SKM-1 treated with dmso at 0.1 percent for 144 hours (cell line): Measurements from ENCODE around the gene KCNN3.

Experiments
- DNase-seq: peaks from one replicate; lab custom pipeline; 2025; ENCODE audit not compliant: unreplicated experiment; lab: John Stamatoyannopoulos, UW

KCNN3 gene

GRCh38 chr1:154752273-154753030 lies 117.6 kb downstream of the KCNN3 start:
- DNase-seq = no peak

- DNase-seq = peak; percentile 95
Measured at GRCh38 chr1:154751690-154752089, 118.4 kb downstream of the KCNN3 start.

DNA sequence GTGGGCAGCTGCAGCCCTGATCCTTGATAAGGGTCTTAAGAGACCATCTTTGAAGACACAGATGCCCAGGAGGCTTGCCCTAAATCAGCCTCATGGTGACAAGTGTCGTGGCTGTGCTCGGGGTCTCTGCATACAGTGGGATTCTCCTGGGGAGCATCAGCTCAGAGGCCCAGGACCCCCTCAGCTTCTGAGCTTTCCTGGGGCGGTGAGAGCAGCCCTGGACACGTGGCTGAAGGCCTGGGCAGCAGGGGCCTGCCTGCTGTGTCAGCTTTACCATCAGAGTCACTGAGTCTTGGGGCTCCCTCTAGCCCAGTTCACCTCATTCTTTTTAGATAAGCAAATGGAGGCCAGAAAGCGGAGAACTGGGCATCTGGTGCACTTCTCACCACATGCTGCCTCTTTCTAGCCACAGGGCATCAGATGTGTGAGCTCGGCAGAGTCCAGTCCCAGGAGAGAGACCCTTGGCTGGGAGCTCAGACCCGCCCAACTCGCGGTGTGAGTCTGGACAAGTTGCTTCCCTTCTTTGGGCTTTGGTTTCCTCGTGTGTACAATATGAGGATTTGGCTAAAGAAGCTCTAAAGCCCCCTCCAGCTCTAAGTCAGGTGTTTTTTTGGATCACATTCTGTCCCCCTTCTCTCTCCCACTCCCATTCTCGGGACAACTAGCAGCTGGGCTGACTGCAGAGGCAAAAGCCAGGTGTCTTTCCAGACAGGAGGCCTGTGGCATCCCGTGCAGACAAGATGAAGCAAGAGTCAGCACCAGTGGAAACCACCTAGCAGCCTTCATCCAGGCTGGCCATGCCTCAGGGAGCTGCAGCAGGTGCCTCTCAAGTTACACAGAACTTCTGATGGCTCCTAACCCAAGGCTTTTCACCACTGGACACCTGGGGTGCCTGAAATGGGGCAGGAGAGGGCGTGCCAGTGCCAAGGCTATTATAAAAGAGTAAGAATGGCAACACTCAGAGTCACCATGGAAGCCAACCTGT lies 119.1 kb downstream of the KCNN3 start:
- DNase-seq = no peak

DNA sequence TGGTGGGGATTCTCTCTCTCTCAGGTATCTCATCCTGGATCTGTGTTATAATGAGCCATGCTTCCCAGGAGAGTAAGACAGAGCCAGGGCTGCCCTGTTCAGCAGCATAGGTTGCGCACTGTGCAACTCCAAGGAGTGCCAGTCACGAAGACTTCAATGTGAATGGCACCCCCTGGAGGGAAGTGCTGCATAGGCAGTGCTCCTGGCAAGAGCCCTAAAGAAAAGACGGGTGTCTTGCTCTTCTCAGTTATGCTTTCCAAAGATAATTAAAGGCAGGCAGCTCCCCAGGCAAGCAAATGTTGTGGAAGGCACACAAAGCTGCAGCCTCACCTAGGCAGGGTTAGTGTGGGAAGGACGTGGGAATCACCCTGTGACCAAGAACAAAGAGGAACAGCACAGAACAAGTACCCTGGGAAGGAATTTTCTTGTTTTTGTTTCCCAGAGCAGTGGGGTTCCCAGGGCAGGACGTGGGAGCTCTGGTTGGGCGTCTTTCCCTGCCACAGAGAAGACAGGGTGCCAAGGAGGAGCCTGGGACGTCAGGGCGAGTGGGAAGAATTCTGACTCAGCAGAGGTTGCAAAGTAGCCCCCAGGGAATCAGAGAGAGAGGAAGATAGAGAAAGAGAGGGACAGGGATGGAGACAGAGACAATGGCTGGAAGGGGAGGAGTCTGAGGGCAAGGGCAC lies 120.9 kb downstream of the KCNN3 start:
- peak; percentile 30 for DNase-seq

GRCh38 chr1:154748405-154748775 lies 121.7 kb downstream of the KCNN3 start:
- DNase-seq = peak; percentile 67

- peak; percentile 67 for DNase-seq
Measured at GRCh38 chr1:154747740-154748404, 122.2 kb downstream of the KCNN3 start.

DNA sequence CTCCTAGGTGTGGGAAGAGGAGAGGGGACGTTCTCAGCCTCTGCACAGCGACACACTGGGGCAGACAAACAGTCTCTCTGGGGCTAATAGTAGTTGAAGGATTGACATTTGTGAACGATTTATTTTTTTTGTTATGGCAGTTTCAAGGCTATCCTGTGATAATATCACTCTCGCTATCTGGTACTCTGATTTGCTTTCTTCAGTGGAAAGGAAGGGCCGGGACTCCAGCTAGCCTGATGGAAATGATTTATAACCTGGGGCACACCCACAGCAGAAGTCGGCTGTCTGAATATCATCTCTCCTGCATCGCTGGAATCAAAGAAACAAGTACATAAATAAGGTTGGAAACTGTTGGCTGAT lies 122.7 kb downstream of the KCNN3 start:
- no peak for DNase-seq

- no peak for DNase-seq
Measured at GRCh38 chr1:154746622-154747299, 123.3 kb downstream of the KCNN3 start.

- DNase-seq = no peak
Measured at GRCh38 chr1:154745750-154746425, 124.2 kb downstream of the KCNN3 start.

DNA sequence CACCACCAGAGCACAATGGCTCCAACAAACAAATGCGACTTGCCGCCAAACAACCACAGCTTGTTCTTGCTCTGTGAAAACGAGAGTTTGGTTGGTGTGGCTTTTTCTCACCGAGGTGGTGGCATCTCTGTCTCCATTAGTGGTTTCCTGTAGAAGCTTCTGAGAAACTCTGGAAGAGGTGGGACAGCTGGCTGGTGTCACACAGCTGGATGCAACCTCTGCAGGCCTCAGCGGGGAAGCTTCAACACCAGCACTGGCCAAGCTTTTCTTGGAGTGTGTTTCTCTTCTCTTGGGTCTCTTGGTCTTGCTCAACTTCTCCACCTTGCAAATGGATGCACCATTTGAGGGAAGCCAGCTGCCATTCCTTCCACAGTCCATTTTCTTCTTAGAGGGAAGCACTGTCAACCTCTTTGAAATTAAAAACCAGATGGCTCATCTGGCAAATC lies 124.8 kb downstream of the KCNN3 start:
- DNase-seq = no peak

- no peak for DNase-seq
Measured at GRCh38 chr1:154744352-154745035, 125.6 kb downstream of the KCNN3 start.

DNA sequence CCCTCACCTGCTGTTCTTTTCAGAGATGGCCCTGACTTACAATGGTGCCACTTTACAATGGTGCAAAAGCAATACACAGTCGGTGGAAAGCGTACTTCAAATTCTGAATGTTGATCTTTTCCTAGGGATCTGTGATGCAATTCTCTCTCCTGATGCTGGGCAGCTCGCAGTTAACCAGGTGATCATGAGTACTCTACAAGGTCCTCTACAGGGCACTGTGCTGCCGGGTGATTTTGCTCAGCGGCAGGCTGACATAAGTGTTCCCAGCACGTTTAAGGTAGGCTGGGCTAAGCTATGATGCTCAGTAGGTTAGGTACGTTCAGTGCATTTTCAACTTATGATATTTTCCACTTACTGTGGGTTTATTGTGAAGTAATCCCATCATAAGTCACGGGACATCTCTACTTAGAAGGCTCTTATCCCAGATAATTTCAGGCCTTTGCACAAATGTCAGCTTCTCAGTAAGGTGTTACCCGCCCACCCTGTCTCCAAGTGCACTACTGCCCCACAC lies 126.5 kb downstream of the KCNN3 start:
- no peak for DNase-seq

DNA sequence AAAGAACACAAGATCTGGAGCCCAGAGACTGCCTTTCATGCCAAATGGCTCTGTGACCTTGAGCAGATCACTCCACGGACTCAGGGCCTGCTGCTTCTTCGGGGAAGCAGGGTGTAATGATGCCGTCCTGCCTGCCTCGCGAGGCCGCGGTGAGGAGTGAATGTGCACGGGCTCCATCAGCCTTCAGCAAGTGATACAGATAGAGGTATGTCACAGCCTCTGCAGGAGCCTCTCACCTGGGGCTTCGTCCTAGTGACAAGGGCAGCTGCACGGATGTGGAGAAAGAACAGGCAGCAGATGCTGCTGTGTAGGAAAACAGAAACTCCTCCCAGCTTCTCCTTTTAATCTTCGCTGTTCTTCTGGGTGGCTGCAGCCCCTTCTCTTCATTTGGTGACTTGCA lies 127.5 kb downstream of the KCNN3 start:
- no peak for DNase-seq

GRCh38 chr1:154741741-154742495 lies 128.2 kb downstream of the KCNN3 start:
- DNase-seq = no peak

DNA sequence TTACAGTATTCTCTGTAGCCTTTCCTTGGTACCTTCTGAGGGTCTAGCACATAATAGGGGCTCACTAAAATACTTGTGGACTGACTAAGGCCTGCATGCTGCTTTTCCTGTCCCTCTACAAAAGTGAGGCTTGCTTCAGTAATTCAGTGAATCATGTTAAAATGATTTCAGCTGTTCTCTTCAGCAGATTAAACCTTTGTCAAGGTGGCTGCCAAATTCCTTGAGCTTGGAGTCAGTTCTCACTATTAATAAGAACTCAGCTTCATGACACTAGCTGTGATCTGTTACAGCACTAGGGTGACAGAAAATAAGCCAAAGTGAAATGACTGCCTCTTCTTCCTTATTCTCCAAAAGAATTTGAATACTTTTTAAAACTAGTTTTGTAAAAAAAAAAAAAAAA lies 128.8 kb downstream of the KCNN3 start:
- no peak for DNase-seq

DNA sequence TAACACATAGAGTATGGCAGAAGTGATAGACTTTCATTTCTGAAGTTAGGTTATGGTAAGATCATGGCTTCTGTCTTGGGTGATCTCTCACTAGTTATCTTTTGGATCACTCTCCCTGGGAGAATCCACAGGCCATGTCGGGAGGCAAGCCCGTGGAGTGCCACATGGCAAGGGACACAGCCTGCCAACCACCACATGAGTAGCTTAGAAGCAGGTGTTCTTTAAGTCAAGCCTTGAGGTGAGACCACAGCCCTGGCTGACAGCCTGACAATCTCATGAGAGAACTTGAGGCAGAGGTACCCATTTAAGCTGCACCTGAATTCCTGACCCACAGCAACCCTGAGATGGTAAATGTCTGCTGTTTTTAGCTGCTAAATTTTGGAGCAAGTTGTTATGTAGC lies 130.4 kb downstream of the KCNN3 start:
- DNase-seq = no peak

DNA sequence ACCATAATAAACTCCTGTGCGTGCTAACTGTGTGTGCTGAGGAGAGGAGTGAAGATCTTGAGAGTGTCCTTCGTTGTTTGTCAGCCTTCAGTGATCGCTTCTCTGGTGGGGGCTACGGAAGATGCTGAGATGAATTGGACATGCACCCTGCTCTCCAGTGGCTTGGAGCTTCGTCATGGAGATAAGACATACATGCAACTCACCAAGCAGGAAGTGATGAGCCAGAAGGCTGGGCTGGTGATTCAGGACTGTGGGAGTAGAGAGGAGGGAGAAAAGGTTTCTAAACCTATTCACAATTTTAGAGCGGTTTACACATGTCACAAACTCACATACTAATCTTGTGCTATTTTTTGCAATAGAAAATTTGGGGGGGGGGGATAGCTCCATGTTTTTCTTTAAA lies 133.2 kb downstream of the KCNN3 start:
- peak; percentile 64 for DNase-seq

DNA sequence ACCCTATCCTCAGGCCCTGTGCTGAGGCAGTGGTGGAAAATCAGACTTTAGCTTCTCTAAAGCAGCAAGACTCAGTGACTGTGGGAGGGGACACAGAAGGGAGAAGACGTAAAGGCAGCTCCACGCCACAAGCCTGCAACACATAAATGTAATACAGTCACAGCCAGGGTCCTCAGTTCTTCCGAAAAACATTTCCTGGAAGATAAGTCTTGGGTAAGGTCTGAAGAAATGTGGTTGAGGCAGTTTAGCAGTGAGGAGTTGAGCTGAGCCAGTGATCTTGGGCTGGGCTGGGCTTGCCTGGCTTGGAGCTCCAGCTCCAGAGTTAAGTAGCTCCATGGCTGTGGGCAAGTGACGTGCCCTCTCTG lies 134.3 kb downstream of the KCNN3 start:
- peak; percentile 56 for DNase-seq
